Esophagus muscularis mucosa (tissue), 4 donors: ENCODE measurements around the gene KIF18B. TPM values are rescaled to one million over a fixed set of nuclear protein-coding genes. Genes with fewer than 3 reads are reported as not detected.

Source experiments
- DNase-seq: peaks from one replicate; pipeline ENCODE4 v3.0.0-alpha.2; 2017; ENCODE audit errors: extremely low spot score
- H3K27ac ChIP-seq, 4 donors: fragments of 200-600 bp; sonication (generic); replicated peaks in 1 of 4; 1 replicate in 3 of 4; 2 replicates in 1 of 4; pipeline ENCODE4 v1.5.1; 2016 to 2019; ENCODE audit warnings: mild to moderate bottlenecking in 1 of 4
- H3K27me3 ChIP-seq, 4 donors: fragments of 200-600 bp; sonication (generic); one replicate each; pipeline versions ENCODE4 v1.5.1 to v1.6.0; 2016 to 2019
- H3K36me3 ChIP-seq, 4 donors: fragments of 200-600 bp; sonication (generic); one replicate each; pipeline ENCODE4 v1.5.1; 2016 to 2019
- H3K4me1 ChIP-seq, 4 donors: fragments of 200-600 bp; sonication (generic); one replicate each; pipeline ENCODE4 v1.5.1; 2016 to 2019
- H3K4me3 ChIP-seq, 4 donors: fragments of 200-600 bp; sonication (generic); 1 replicate in 2 of 4; 2 replicates in 2 of 4; pipeline ENCODE4 v1.5.1; 2016 to 2019; ENCODE audit warnings: mild to moderate bottlenecking in 4 of 4, moderate library complexity in 1 of 4
- H3K9me3 ChIP-seq, 4 donors: fragments of 200-600 bp; sonication (generic); 1 replicate in 3 of 4; 2 replicates in 1 of 4; pipeline ENCODE4 v1.5.1; 2016 to 2019
- CTCF ChIP-seq, 3 experiments: fragments of 200-600 bp in 2 of 3; fragments of 450-650 bp in 1 of 3; sonication (generic) in 2 of 3; IDR thresholded peaks; one replicate each; pipeline ENCODE4 v1.5.1; 2017 to 2019; ENCODE audit warnings: antibody characterized with exemption in 3 of 3, mild to moderate bottlenecking in 2 of 3, moderate library complexity in 1 of 3
- EP300 ChIP-seq: sonication (generic); formaldehyde crosslinking; IDR thresholded peaks from one replicate; pipeline ENCODE4 v1.6.1; 2017; ENCODE audit warnings: antibody characterized with exemption
- POLR2A ChIP-seq: fragments of 450-650 bp; IDR thresholded peaks from one replicate; pipeline ENCODE4 v1.6.1; 2017; ENCODE audit warnings: antibody characterized with exemption, moderate library complexity, mild to moderate bottlenecking, low read depth
- POLR2AphosphoS5 ChIP-seq, 2 donors: sonication (generic); formaldehyde crosslinking; IDR thresholded peaks; one replicate each; pipeline ENCODE4 v1.6.1; 2017; ENCODE audit warnings: antibody characterized with exemption in 2 of 2
- WGBS: methylation state at CpG from one replicate; pipeline ENCODE4 v1.1.5; 2018; 5-methylcytosine and 5-hydroxymethylcytosine counted together
- intact Hi-C: fragments of 100-400 bp; cut with DNase I; formaldehyde crosslinking; loops from one replicate; pipeline ENCODE4 v1.15.1; 2023
- total RNA-seq, 4 donors: library from RNA; depleted of rRNA; stranded (reverse); fragments of >200 nt; gene quantifications; one replicate each; pipeline versions ENCODE4 v1.1.0 to v1.2.1, GENCODE V29; 2016

Gene KIF18B
- total RNA-seq, 4 donors from 2014 or later: 0.17 TPM; not detected in 3

- TF ChIP-seq POLR2AphosphoS5 (IDR thresholded peaks at IDR 0.05) (no peak), POLR2A (no peak), CTCF (IDR thresholded peaks at IDR 0.05) (no peak), EP300 (no peak)
- H3K27me3 ChIP-seq: peaks cover 8 to 57% (median 21%) of the 10 kb centered on the region in 4 donors
- DNase-seq: no peak
- H3K36me3 ChIP-seq: no peaks in the 10 kb centered on the region
- intact Hi-C loops: no loop called here
- H3K4me3 ChIP-seq: peak overlapping the region; percentile 55 to 61 (median 56)
- no peaks in the 10 kb centered on the region for H3K9me3 ChIP-seq
- peaks cover 23 to 48% (median 45%) of the 10 kb centered on the region in 4 donors for H3K4me1 ChIP-seq
- WGBS: 9% methylated on average over 39 of the region's 76 CpGs
- no peak overlapping the region for H3K27ac ChIP-seq
Measured at GRCh38 chr17:44967026-44967906, 19.7 kb upstream of the KIF18B start.

GRCh38 chr17:44966348-44967025, 18.9 kb upstream of the KIF18B start:
- TF ChIP-seq POLR2A: no peak
- TF ChIP-seq CTCF (IDR thresholded peaks at IDR 0.05): no peak
- TF ChIP-seq EP300: no peak
- TF ChIP-seq POLR2AphosphoS5 (IDR thresholded peaks at IDR 0.05): no peak
- Histone ChIP-seq H3K27ac (no peak overlapping the region), H3K4me3 (peak overlapping the region; percentile 55 to 61 (median 56)), H3K9me3 (no peaks in the 10 kb centered on the region), H3K4me1 (peaks cover 23 to 48% (median 45%) of the 10 kb centered on the region in 4 donors), H3K36me3 (no peaks in the 10 kb centered on the region), H3K27me3 (peaks cover 8 to 57% (median 21%) of the 10 kb centered on the region in 4 donors)
- no peak for DNase-seq
- intact Hi-C loops: no loop called here
- WGBS: 43% methylated on average over 14 of the region's 21 CpGs

GRCh38 chr17:44965481-44966234, 18.1 kb upstream of the KIF18B start:
- peaks cover 23 to 44% (median 41%) of the 10 kb centered on the region in 4 donors for H3K4me1 ChIP-seq
- no peak overlapping the region for H3K4me3 ChIP-seq
- no peak overlapping the region for H3K27ac ChIP-seq
- intact Hi-C loops: no loop called here
- H3K36me3 ChIP-seq: no peaks in the 10 kb centered on the region
- WGBS: 81% methylated on average over 5 of the region's 5 CpGs
- no peaks in the 10 kb centered on the region for H3K9me3 ChIP-seq
- DNase-seq: no peak
- peaks cover 8 to 64% (median 21%) of the 10 kb centered on the region in 4 donors for H3K27me3 ChIP-seq
- TF ChIP-seq EP300: no peak
- TF ChIP-seq POLR2A: no peak
- TF ChIP-seq CTCF (IDR thresholded peaks at IDR 0.05): no peak
- TF ChIP-seq POLR2AphosphoS5 (IDR thresholded peaks at IDR 0.05): no peak

- H3K36me3 ChIP-seq: no peaks in the 10 kb centered on the region
- intact Hi-C loops: no loop called here
- 78% methylated on average over 6 of the region's 7 CpGs for WGBS
- H3K27me3 ChIP-seq: peaks cover under 1 to 77% (median 17%) of the 10 kb centered on the region in 4 donors
- peaks cover 3 to 21% (median 16%) of the 10 kb centered on the region in 4 donors for H3K4me1 ChIP-seq
- no peaks in the 10 kb centered on the region for H3K9me3 ChIP-seq
- H3K4me3 ChIP-seq: no peak overlapping the region
- no peak for DNase-seq
- TF ChIP-seq EP300: no peak
- TF ChIP-seq CTCF (IDR thresholded peaks at IDR 0.05): no peak
- TF ChIP-seq POLR2A: no peak
- no peak for TF ChIP-seq POLR2AphosphoS5 (IDR thresholded peaks at IDR 0.05)
- H3K27ac ChIP-seq: no peak overlapping the region
Measured at GRCh38 chr17:44961921-44962350, 14.4 kb upstream of the KIF18B start.
